Body of pancreas (tissue), 4 donors: ENCODE results near the gene FUT7. TPM values are rescaled to one million over a fixed set of nuclear protein-coding genes. Genes with fewer than 3 reads are reported as not detected.

ENCODE experiments used
- ATAC-seq: fragments of 150-250 bp; one replicate; pipeline ENCODE4 v1.9.1; 2016
- DNase-seq, 4 donors: peaks; one replicate each; pipeline ENCODE4 v3.0.0-alpha.2; 2019
- H3K27ac ChIP-seq, 4 donors: fragments of 200-600 bp; sonication (generic); 1 replicate in 3 of 4; 2 replicates in 1 of 4; pipeline versions ENCODE4 v1.5.1 to v1.6.1; 2016 to 2019; ENCODE audit warnings: mild to moderate bottlenecking in 1 of 4, mixed read lengths in 1 of 4, moderate library complexity in 1 of 4
- H3K27me3 ChIP-seq, 2 donors: fragments of 200-600 bp; sonication (generic); one replicate each; pipeline ENCODE4 v1.6.0; 2016; ENCODE audit warnings: mild to moderate bottlenecking in 1 of 2
- H3K36me3 ChIP-seq, 2 donors: fragments of 200-600 bp; sonication (generic); replicated peaks in 1 of 2; 2 replicates each; pipeline ENCODE4 v1.5.1; 2016; ENCODE audit warnings: low read depth in 2 of 2; ENCODE audit not compliant: insufficient read depth in 1 of 2
- H3K4me1 ChIP-seq: fragments of 200-600 bp; sonication (generic); one replicate; pipeline ENCODE4 v1.6.0; 2016
- H3K4me3 ChIP-seq, 2 donors: fragments of 200-600 bp; sonication (generic); 1 replicate in 1 of 2; 2 replicates in 1 of 2; pipeline ENCODE4 v1.5.1; 2016 to 2019
- H3K9me3 ChIP-seq, 3 donors: fragments of 200-600 bp; sonication (generic); 1 replicate in 2 of 3; 2 replicates in 1 of 3; pipeline ENCODE4 v1.5.1; 2016
- POLR2A ChIP-seq, 3 donors: fragments of 450-650 bp; IDR thresholded peaks; one replicate each; pipeline ENCODE4 v1.6.1; 2016; ENCODE audit warnings: antibody characterized with exemption in 3 of 3, mild to moderate bottlenecking in 2 of 3
- WGBS, 2 donors: methylation state at CpG; one replicate each; pipeline ENCODE4 v1.1.5; 2017; 5-methylcytosine and 5-hydroxymethylcytosine counted together
- intact Hi-C: fragments of 100-400 bp; cut with DNase I; formaldehyde crosslinking; loops from one replicate; pipeline ENCODE4 v1.15.1; 2023
- total RNA-seq, 2 donors: library from RNA; depleted of rRNA; stranded (reverse); fragments of >200 nt; gene quantifications; one replicate each; pipeline ENCODE4 v1.1.0, GENCODE V29; 2016
- TF ChIP-seq, protein P1 (sequence below), 7 experiments: fragments of 450-650 bp in 4 of 7; fragments of 200-600 bp in 3 of 7; sonication (generic) in 3 of 7; IDR thresholded peaks; one replicate each; pipeline ENCODE4 v1.5.1; 2016 to 2019; ENCODE audit warnings: antibody characterized with exemption in 7 of 7

The FUT7 gene
- total RNA-seq, 2 donors from 2014 or later: not detected

- intact Hi-C loops: no loop called here
- no peaks in the 10 kb centered on the region for H3K36me3 ChIP-seq
- no peak overlapping the region for H3K27ac ChIP-seq
- H3K4me3 ChIP-seq: no peak overlapping the region
- ATAC-seq (no peak), DNase-seq (no peak)
- no peaks in the 10 kb centered on the region for H3K27me3 ChIP-seq
- peaks cover 26% of the 10 kb centered on the region for H3K4me1 ChIP-seq
- WGBS, 2 donors: 77 to 86% methylated on average over 9 to 26 of the region's 26 CpGs
- H3K9me3 ChIP-seq: no peaks in the 10 kb centered on the region
- TF ChIP-seq, protein P1, sequence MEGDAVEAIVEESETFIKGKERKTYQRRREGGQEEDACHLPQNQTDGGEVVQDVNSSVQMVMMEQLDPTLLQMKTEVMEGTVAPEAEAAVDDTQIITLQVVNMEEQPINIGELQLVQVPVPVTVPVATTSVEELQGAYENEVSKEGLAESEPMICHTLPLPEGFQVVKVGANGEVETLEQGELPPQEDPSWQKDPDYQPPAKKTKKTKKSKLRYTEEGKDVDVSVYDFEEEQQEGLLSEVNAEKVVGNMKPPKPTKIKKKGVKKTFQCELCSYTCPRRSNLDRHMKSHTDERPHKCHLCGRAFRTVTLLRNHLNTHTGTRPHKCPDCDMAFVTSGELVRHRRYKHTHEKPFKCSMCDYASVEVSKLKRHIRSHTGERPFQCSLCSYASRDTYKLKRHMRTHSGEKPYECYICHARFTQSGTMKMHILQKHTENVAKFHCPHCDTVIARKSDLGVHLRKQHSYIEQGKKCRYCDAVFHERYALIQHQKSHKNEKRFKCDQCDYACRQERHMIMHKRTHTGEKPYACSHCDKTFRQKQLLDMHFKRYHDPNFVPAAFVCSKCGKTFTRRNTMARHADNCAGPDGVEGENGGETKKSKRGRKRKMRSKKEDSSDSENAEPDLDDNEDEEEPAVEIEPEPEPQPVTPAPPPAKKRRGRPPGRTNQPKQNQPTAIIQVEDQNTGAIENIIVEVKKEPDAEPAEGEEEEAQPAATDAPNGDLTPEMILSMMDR (IDR thresholded peaks at IDR 0.05): no peak
- no peak for TF ChIP-seq POLR2A (IDR thresholded peaks at IDR 0.05)
These were observed 34.4 kb upstream of the FUT7 start for GRCh38 chr9:137066096-137066861.

- TF ChIP-seq, protein P1 (IDR thresholded peaks at IDR 0.05): no peak
- no peak for TF ChIP-seq POLR2A (IDR thresholded peaks at IDR 0.05)
- Histone ChIP-seq H3K4me3 (no peak overlapping the region), H3K27ac (no peak overlapping the region), H3K4me1 (peaks cover 18% of the 10 kb centered on the region), H3K27me3 (no peaks in the 10 kb centered on the region), H3K36me3 (no peaks in the 10 kb centered on the region), H3K9me3 (no peaks in the 10 kb centered on the region)
- ATAC-seq: no peak
- 91 to 100% methylated on average over 2 to 23 of the region's 23 CpGs for WGBS, 2 donors
- DNase-seq: no peak
- intact Hi-C loops: loop anchor here (2.0 kb wide), 1 partner anchor 17 kb away; no protein-coding TSS in a partner anchor
These were observed 33.6 kb upstream of the FUT7 start for GRCh38 chr9:137065336-137065967.

DNA sequence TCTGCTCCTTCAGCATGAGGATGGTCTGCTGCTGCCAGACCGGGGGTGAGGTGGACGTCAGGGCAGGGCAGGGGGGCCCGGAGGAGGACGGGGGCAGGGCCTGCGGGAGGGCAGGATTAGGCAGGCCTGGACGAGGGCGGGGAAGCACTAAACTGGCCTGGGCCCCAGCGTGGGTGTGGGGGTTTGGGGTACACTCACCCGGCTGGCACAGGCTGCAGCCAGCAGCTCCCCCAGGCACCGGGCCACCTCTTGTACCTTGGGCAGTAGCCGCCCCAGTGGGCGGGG lies 32.9 kb upstream of the FUT7 start:
- no peak for DNase-seq
- no peak for TF ChIP-seq POLR2A (IDR thresholded peaks at IDR 0.05)
- TF ChIP-seq, protein P1 (IDR thresholded peaks at IDR 0.05): no peak
- no peak for ATAC-seq
- H3K36me3 ChIP-seq: no peaks in the 10 kb centered on the region
- no peak overlapping the region for H3K27ac ChIP-seq
- H3K9me3 ChIP-seq: no peaks in the 10 kb centered on the region
- H3K27me3 ChIP-seq: no peaks in the 10 kb centered on the region
- WGBS, 2 donors: 75 to 87% methylated on average over 11 to 12 of the region's 12 CpGs
- no peak overlapping the region for H3K4me3 ChIP-seq
- intact Hi-C loops: loop anchor here (2.0 kb wide), 1 partner anchor 16 kb away; no protein-coding TSS in a partner anchor
- peaks cover 12% of the 10 kb centered on the region for H3K4me1 ChIP-seq

GRCh38 chr9:137064027-137064879 lies 32.4 kb upstream of the FUT7 start:
- peak; percentile 64 to 76 (median 74) for DNase-seq
- intact Hi-C loops: loop anchor here (2.0 kb wide), 1 partner anchor 15 kb away; no protein-coding TSS in a partner anchor
- Histone ChIP-seq H3K9me3 (no peaks in the 10 kb centered on the region), H3K27ac (no peak overlapping the region), H3K4me3 (no peak overlapping the region), H3K27me3 (no peaks in the 10 kb centered on the region), H3K36me3 (no peaks in the 10 kb centered on the region), H3K4me1 (peaks cover 6% of the 10 kb centered on the region)
- TF ChIP-seq POLR2A (IDR thresholded peaks at IDR 0.05): no peak
- TF ChIP-seq, protein P1 (IDR thresholded peaks at IDR 0.05): peak; percentile 91 to 97 (median 94)
- peak; percentile 76 for ATAC-seq
- 41 to 65% methylated on average over 12 to 55 of the region's 55 CpGs for WGBS, 2 donors
